Fibroblast of pulmonary artery (primary cell): Measurements from ENCODE around the gene PPP1R15A.
"Not testable (repeated sequence)": the region's sequence is repeated elsewhere in the genome, so short reads cannot be mapped to it uniquely, and the experiment has no call there.

ENCODE experiments used
- DNase-seq: peaks from one replicate; pipeline ENCODE4 v3.0.0-alpha.2; 2010; ENCODE audit warnings: low read depth
- H3K4me3 ChIP-seq: replicated peaks from 2 replicates; pipeline ENCODE4 v1.5.1; 2011; ENCODE audit warnings: low read depth, mild to moderate bottlenecking, control low read depth, low read length, moderate library complexity
- TF ChIP-seq, protein P1 (sequence below): IDR thresholded peaks from 2 replicates; pipeline ENCODE4 v1.5.1; 2011; ENCODE audit warnings: mild to moderate bottlenecking, control low read depth, low read length, inconsistent platforms; ENCODE audit errors: missing control alignments

Gene PPP1R15A

DNA sequence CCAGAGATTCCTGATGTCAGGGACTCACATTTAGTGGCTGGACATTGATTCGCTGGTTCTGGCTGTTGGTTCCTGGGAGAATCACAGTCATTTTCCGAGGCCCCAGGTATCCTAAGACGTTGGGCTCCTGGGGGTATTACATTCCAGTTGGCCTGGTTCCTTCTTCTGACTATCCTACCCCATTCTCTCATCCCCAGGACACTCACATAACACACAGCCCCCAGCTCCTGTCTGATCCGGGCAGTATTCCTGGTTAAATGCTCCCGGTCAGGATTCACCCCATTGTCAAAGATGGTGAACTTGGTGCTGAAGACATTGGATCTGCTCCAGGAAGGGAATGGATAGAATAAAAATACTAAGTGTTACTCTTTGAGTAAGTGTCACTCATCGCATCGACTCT, 11.5 kb downstream of the PPP1R15A start:
- DNase-seq, result no peak
- TF ChIP-seq, protein P1, sequence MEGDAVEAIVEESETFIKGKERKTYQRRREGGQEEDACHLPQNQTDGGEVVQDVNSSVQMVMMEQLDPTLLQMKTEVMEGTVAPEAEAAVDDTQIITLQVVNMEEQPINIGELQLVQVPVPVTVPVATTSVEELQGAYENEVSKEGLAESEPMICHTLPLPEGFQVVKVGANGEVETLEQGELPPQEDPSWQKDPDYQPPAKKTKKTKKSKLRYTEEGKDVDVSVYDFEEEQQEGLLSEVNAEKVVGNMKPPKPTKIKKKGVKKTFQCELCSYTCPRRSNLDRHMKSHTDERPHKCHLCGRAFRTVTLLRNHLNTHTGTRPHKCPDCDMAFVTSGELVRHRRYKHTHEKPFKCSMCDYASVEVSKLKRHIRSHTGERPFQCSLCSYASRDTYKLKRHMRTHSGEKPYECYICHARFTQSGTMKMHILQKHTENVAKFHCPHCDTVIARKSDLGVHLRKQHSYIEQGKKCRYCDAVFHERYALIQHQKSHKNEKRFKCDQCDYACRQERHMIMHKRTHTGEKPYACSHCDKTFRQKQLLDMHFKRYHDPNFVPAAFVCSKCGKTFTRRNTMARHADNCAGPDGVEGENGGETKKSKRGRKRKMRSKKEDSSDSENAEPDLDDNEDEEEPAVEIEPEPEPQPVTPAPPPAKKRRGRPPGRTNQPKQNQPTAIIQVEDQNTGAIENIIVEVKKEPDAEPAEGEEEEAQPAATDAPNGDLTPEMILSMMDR, result no peak
- no peak overlapping the region for H3K4me3 ChIP-seq

DNA sequence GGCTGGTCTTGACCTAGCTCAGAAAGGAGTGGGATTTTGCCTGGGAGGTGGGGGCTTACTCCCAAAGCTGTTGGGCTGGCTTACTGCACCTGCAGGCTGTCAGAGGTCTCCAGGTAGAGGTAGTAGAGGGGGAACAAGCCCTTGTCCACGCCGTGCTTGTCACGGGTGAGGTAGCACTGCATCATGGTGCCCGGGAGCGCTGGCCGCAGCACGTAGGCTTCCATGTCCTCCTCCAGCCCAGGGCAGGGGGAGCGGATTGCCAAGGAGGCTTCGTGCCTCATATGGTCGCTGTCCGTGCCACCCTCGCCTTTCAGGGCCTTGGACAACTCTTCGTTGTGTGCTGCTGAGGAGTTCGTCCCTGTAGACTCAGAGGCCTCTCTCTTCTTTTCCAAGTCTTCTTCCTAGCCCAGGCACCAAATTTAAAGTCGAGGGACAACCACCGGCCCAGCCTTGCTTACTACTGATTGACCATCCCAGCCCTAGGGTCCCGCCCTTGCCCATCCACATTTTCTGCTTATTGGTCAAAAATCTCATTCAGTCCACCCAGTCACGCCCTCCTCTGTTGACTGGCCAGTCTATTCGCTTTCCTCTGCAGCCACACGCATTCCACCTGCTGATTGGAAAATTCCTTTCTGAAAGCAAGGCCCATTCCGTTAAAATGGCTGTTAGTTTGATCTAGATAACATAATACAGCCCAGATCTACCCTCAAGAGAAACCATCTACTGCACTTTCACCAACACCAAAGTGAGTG, 15.8 kb downstream of the PPP1R15A start:
- TF ChIP-seq, protein P1, result no peak
- no peak overlapping the region for H3K4me3 ChIP-seq
- DNase-seq, result no peak

DNA sequence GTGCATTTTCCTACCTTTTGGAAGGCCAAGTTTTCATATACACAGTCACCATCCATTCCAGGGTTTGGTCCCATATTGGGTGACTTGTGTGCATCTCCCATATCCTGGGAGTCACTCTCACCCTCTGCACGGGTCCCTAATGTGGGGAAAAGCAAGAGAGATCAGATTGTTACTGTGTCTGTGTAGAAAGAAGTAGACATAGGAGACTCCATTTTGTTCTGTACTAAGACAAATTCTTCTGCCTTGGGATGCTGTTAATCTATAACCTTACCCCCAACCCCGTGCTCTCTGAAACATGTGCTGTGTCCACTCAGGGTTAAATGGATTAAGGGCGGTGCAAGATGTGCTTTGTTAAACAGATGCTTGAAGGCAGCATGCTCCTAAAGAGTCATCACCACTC, 17.3 kb downstream of the PPP1R15A start:
- H3K4me3 ChIP-seq, DNase-seq: not testable (repeated sequence)

DNA sequence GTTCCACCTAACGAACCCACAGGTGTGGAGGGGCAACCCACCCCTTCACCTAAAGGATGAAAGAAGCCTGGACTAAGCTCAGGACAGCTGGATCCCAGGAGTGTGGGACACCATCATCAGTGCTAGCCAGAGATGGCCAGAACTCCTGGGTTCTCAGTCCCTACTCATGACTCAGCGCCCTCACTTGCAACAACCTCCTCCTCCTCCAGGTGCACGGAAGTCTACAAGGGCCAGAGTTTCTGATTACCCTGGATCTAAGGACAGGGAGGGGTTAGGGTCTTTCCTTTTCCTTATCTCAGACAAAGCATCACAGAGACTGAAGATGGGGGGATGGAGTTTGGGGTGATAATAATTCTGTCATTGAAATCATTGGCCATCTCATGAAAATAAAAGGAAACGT, 18.3 kb downstream of the PPP1R15A start:
- no peak overlapping the region for H3K4me3 ChIP-seq
- TF ChIP-seq, protein P1, result no peak
- DNase-seq, result no peak

DNA sequence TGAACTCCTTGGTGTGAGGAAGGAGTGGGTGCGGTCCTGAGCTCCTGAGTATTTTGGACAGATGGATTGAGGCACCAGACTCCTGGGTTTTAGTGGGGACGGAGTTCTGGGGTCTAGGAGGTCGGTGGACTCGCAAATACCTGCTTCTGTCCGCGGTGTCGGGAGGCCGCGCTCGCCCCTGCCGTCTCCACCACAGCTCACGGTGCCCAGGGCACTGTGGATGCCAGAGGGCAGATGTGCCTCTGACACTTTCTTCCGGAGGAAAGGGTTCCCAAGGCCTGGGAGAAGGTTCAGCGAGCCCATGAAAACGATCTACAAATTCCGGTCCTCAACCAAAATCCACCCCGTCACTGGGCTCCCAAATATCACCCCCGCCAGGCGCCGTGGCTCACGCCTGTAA, 23.0 kb downstream of the PPP1R15A start:
- DNase-seq, result no peak
- H3K4me3 ChIP-seq, result no peak overlapping the region
- TF ChIP-seq, protein P1, result no peak

DNA sequence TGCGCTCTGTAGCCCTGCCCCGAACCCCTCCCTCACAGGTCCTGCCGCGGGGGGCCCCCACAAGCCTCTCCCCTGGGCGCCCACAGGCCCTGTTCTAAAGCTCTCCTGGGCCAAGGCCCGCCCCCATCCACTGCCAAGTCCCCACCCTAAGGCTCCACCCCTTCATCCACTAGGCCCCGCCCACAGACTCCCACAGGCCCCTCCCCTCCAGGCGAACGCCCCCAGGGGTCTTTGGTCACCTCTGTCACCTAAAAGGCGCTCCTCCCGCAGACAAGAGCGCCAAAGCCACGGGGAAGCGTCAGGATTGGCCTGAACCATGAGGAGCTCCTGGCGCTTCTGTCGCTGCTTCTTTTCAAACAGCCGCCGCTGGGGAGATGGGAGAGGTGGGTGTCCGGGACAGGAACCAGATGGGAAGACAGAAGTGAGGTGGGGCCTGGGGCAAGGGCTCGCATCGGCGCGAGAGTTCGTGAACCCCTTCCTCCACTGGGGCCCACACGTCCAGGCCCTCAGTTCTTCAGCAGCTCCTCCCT, 24.0 kb downstream of the PPP1R15A start:
- peak overlapping the region; percentile 34 for H3K4me3 ChIP-seq
- TF ChIP-seq, protein P1, result no peak
- peak; percentile 43 for DNase-seq

DNA sequence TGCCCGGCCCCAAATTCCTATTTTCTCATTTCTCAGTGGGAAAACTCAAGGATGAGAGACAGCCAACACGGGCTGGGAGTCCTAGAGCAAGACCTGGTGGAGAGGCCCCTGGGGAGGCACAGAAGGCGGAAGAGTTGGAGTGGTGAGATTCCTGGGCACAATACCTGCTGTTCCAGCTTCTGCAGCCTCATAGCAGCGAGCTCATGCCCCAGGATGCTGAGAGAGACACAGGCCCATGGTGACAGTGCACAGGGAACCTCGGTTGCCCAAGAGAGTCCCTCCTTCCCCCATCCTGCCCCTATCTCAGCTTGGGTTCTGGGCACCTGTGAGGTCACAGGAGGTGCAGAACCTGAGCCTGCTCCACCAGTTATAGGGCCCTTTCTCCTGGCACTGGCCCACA, 25.0 kb downstream of the PPP1R15A start:
- DNase-seq, result no peak
- no peak overlapping the region for H3K4me3 ChIP-seq
- TF ChIP-seq, protein P1, result no peak

DNA sequence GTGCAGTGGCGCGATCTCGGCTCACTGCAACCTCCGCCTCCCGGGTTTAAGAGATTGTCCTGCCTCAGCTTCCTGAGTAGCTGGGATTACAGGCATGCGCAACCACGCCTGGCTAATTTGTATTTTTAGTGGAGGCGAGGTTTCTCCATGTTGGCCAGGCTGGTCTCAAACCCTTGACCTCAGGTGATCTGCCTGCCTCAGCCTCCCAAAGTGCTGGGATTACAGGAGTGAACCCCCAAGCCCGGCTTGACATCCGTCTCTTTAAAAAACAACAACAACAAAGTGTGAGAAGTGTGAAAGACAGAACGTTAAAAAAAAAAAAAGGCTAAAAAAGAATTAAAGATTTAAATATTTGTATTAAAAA, 27.1 kb downstream of the PPP1R15A start:
- H3K4me3 ChIP-seq, result peak overlapping the region; percentile 99
- not testable (repeated sequence) for DNase-seq
